Mesenchymal stem cell (in vitro differentiated cells and primary cell): Measurements from ENCODE around the gene MED12L.
"Not testable (repeated sequence)": the region's sequence is repeated elsewhere in the genome, so short reads cannot be mapped to it uniquely, and the experiment has no call there.

Experiments used
- DNase-seq: peaks from one replicate; pipeline ENCODE4 v3.0.0-alpha.2; 2013
- H2AFZ ChIP-seq: one replicate; pipeline ENCODE4 v1.6.1; 2013; ENCODE audit warnings: low read depth, mild to moderate bottlenecking, control low read depth, inconsistent platforms, low read length, moderate library complexity
- H2AK5ac ChIP-seq: 2 replicates; pipeline ENCODE4 v1.6.1; 2013; ENCODE audit warnings: low read length, moderate library complexity, mild to moderate bottlenecking, inconsistent platforms; ENCODE audit not compliant: severe bottlenecking
- H2BK120ac ChIP-seq: one replicate; pipeline ENCODE4 v1.6.1; 2013; ENCODE audit warnings: low read depth, mild to moderate bottlenecking, inconsistent platforms, low read length, moderate library complexity
- H2BK12ac ChIP-seq, 2 experiments: one replicate each; pipeline ENCODE4 v1.6.1; 2013; ENCODE audit warnings: inconsistent platforms in 2 of 2, low read length in 2 of 2, mild to moderate bottlenecking in 2 of 2, moderate library complexity in 2 of 2, control low read depth in 1 of 2
- H2BK15ac ChIP-seq: one replicate; pipeline ENCODE4 v1.6.1; 2013; ENCODE audit warnings: mild to moderate bottlenecking, low read depth, inconsistent platforms; ENCODE audit not compliant: poor library complexity, severe bottlenecking
- H2BK5ac ChIP-seq: 2 replicates; pipeline ENCODE4 v1.6.1; 2013; ENCODE audit warnings: low read depth, mild to moderate bottlenecking, low read length, control low read depth, inconsistent platforms; ENCODE audit not compliant: poor library complexity, severe bottlenecking
- H3K14ac ChIP-seq, 2 experiments: one replicate each; pipeline ENCODE4 v1.6.1; 2013; ENCODE audit warnings: inconsistent platforms in 2 of 2, low read length in 2 of 2, control low read depth in 1 of 2, mild to moderate bottlenecking in 1 of 2, moderate library complexity in 1 of 2
- H3K18ac ChIP-seq, 2 experiments: one replicate each; pipeline ENCODE4 v1.6.1; 2013; ENCODE audit warnings: inconsistent platforms in 2 of 2, low read length in 2 of 2, control low read depth in 1 of 2, low read depth in 1 of 2, mild to moderate bottlenecking in 1 of 2
- H3K23ac ChIP-seq, 2 experiments: one replicate each; pipeline ENCODE4 v1.6.1; 2013; ENCODE audit warnings: inconsistent platforms in 2 of 2, low read length in 2 of 2, mild to moderate bottlenecking in 2 of 2, moderate library complexity in 2 of 2, control low read depth in 1 of 2
- H3K27ac ChIP-seq: 2 replicates; pipeline ENCODE4 v1.5.1; 2013; ENCODE audit warnings: mild to moderate bottlenecking, moderate library complexity, low read length, control low read depth, inconsistent platforms; ENCODE audit not compliant: poor library complexity, severe bottlenecking
- H3K27me3 ChIP-seq, 2 experiments: 2 replicates each; pipeline versions ENCODE4 v1.6.1 to v1.7.0; 2013; ENCODE audit warnings: low read length in 2 of 2, mild to moderate bottlenecking in 2 of 2, moderate library complexity in 2 of 2, control low read depth in 1 of 2, inconsistent platforms in 1 of 2; ENCODE audit not compliant: control insufficient read depth in 1 of 2, insufficient read depth in 1 of 2
- H3K36me3 ChIP-seq, 2 experiments: 2 replicates each; pipeline versions ENCODE4 v1.6.1 to v1.7.0; 2013; ENCODE audit warnings: low read length in 2 of 2, control low read depth in 1 of 2, inconsistent platforms in 1 of 2, low read depth in 1 of 2, mild to moderate bottlenecking in 1 of 2; ENCODE audit not compliant: insufficient read depth in 2 of 2, control insufficient read depth in 1 of 2
- H3K4ac ChIP-seq, 2 experiments: one replicate each; pipeline ENCODE4 v1.6.1; 2013; ENCODE audit warnings: inconsistent platforms in 2 of 2, low read length in 2 of 2, mild to moderate bottlenecking in 2 of 2, moderate library complexity in 2 of 2, control low read depth in 1 of 2, low read depth in 1 of 2
- H3K4me1 ChIP-seq: 2 replicates; pipeline ENCODE4 v1.6.1; 2013; ENCODE audit warnings: low read depth, low read length, control low read depth; ENCODE audit not compliant: control insufficient read depth, insufficient read depth
- H3K4me2 ChIP-seq: 2 replicates; pipeline ENCODE4 v1.6.1; 2013; ENCODE audit warnings: low read length, mild to moderate bottlenecking, inconsistent platforms; ENCODE audit not compliant: poor library complexity, severe bottlenecking
- H3K4me3 ChIP-seq, 2 experiments: 2 replicates each; pipeline versions ENCODE4 v1.5.1 to v1.7.0; 2013; ENCODE audit warnings: low read length in 2 of 2, mild to moderate bottlenecking in 2 of 2, control low read depth in 1 of 2, low read depth in 1 of 2; ENCODE audit not compliant: insufficient read depth in 1 of 2
- H3K79me1 ChIP-seq: replicated peaks from 2 replicates; pipeline ENCODE4 v1.6.1; 2013; ENCODE audit warnings: mild to moderate bottlenecking, control low read depth, low read length, inconsistent platforms; ENCODE audit not compliant: poor library complexity, severe bottlenecking
- H3K9ac ChIP-seq: 2 replicates; pipeline ENCODE4 v1.7.0; 2013; ENCODE audit warnings: mild to moderate bottlenecking, low read length, moderate library complexity
- H3K9me3 ChIP-seq: 2 replicates; pipeline ENCODE4 v1.7.0; 2013; ENCODE audit warnings: mild to moderate bottlenecking, low read length; ENCODE audit not compliant: control insufficient read depth
- H4K8ac ChIP-seq: one replicate; pipeline ENCODE4 v1.6.1; 2013; ENCODE audit warnings: inconsistent platforms, mild to moderate bottlenecking, low read length, moderate library complexity
- H4K91ac ChIP-seq: one replicate; pipeline ENCODE4 v1.6.1; 2013; ENCODE audit warnings: mild to moderate bottlenecking, low read length, inconsistent platforms
- WGBS: methylation state at CpG from one replicate; pipeline ENCODE4 v1.1.7; 2013; ENCODE audit warnings: mixed read lengths; 5-methylcytosine and 5-hydroxymethylcytosine counted together

Gene MED12L

DNA sequence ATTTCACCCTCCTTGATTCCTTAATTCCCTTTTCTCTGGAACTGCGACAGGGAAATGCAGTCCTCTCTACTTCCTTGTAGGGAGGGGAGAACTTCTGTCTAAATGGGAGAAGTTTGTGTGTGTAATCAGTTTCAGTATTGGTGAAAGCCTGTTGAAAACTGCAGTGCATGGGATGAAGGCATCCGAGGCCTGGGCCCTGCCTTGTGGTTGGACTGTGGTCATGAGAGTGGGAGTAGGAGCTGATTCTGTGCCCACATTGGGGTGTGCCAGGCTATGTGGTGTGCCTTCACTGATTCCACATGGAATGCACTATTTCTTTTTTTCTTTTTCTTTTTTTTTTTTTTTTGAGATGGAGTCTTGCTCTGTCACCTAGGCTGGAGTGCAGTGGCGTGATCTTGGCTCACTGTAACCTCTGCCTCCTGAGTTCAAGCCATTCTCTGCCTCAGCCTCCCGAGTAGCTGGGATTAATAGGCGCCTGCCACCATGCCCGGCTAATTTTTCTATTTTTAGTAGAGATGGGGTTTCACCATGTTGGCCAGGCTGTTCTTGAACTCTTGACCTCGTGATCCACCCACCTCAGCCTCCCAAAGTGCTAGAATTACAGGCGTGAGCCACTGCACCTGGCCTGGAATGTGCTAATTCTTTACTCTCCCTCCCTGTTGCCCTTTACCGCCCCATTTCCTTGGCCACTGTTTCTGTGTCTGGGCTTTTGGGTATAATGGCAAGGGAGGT, 84.7 kb downstream of the MED12L start:
- not testable (repeated sequence) for H3K4me1 ChIP-seq, H3K23ac ChIP-seq, H2AFZ ChIP-seq, H3K4ac ChIP-seq, H3K4me3 ChIP-seq, H2BK5ac ChIP-seq, H3K27me3 ChIP-seq, H4K91ac ChIP-seq, H3K9ac ChIP-seq, H3K36me3 ChIP-seq, DNase-seq, H3K18ac ChIP-seq, H3K14ac ChIP-seq, H2BK120ac ChIP-seq, H3K79me1 ChIP-seq, H2AK5ac ChIP-seq, H3K27ac ChIP-seq, H3K4me2 ChIP-seq, H3K9me3 ChIP-seq
- H2BK15ac ChIP-seq: peak overlapping the region; percentile 16
- peak overlapping the region in 1 of 2 experiments; percentile 72 for H2BK12ac ChIP-seq
- WGBS: 95% methylated on average over 7 of the region's 9 CpGs
- H4K8ac ChIP-seq: peak overlapping the region; percentile 72

DNA sequence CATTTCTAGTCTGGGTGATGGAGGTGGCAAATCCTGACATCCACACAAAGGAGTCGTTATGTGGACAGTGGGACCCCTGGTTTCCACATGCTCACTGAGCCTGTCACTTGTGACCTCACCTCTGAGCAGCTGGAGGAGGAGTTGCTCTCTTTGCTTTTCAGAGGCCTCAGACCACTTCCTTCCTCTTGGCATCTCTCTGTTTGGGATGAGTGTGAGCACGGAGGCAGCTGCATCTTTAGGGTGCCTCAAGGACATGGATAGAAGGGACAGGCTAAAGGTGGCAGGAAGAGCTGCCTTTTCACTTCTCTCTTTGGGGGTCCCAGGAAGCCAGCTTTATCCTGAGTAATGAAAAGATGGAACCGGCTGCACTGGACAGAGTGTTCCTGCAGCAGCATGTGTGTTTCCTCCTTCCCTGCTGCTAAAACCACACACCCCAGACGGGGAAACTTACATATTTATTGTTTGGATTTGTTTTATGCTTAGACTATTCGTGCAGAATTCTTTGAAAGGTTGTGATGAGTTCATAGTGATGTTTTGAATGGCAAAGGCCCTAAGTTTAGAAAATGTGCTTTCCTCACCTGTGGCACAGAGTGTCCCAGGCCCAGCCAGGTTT, 85.8 kb downstream of the MED12L start:
- no peak overlapping the region for H4K91ac ChIP-seq
- H2BK12ac ChIP-seq: no peak overlapping the region
- no peaks in the 10 kb centered on the region for H3K9me3 ChIP-seq
- no peak overlapping the region for H2AK5ac ChIP-seq
- H3K4me3 ChIP-seq: no peak overlapping the region
- H3K9ac ChIP-seq: no peak overlapping the region
- H2AFZ ChIP-seq: no peak overlapping the region
- H3K27me3 ChIP-seq: no peaks in the 10 kb centered on the region
- no peak overlapping the region for H3K27ac ChIP-seq
- 36% methylated on average over 3 of the region's 5 CpGs for WGBS
- peak overlapping the region; percentile 1 for H4K8ac ChIP-seq
- H3K23ac ChIP-seq: no peak overlapping the region
- no peak overlapping the region for H3K4me2 ChIP-seq
- no peak overlapping the region for H2BK15ac ChIP-seq
- no peaks in the 10 kb centered on the region for H3K79me1 ChIP-seq
- H3K4me1 ChIP-seq: no peaks in the 10 kb centered on the region
- H3K18ac ChIP-seq: no peak overlapping the region
- H3K4ac ChIP-seq: no peak overlapping the region
- no peak for DNase-seq
- no peaks in the 10 kb centered on the region for H3K36me3 ChIP-seq
- no peak overlapping the region for H3K14ac ChIP-seq
- no peak overlapping the region for H2BK120ac ChIP-seq
- no peak overlapping the region for H2BK5ac ChIP-seq

DNA sequence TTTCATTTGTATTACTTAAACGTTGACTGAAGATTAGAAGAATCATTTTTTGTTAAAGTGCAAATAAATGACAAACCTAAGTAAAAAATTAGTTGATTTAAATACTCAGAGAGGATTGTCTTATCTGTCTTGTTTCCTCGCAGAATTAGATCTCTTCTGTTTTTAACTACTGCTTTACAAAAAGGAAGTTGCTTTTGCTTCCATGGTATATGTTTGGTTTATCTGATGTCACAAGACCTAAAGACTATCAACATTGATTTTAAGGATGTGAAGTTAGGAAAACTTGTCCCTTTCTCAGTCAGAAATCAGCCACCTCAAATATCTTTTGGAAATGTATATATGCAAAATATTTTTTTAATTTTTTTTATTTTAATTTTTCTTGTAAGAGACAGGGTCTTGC, 88.9 kb downstream of the MED12L start:
- no peak for DNase-seq
- H3K14ac ChIP-seq: no peak overlapping the region

DNA sequence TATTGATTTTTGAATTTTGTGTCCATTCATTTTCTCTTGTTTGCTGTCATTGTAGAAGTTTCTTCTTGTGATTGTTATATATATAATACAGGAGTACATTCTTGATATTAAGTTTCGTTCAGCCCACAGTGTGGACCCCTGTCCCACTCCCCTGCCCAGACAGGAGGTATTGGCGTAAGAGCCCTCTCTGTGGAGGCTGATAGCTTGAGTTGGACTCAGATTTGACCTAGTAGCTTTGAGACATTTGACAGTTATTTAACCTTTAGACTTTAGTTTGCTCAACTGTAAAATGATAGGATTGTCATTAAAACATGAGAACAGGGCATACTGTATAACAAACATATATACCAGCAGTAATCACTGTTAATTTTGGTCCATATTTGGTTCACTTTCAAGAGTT, 90.5 kb downstream of the MED12L start:
- Histone ChIP-seq H4K8ac (no peak overlapping the region), H2BK12ac (no peak overlapping the region), H3K4ac (no peak overlapping the region), H3K27ac (no peak overlapping the region), H2AK5ac (no peak overlapping the region), H3K27me3 (no peaks in the 10 kb centered on the region), H3K18ac (no peak overlapping the region), H3K36me3 (no peaks in the 10 kb centered on the region), H2BK120ac (no peak overlapping the region), H3K9me3 (no peaks in the 10 kb centered on the region), H3K9ac (no peak overlapping the region), H4K91ac (no peak overlapping the region), H3K14ac (no peak overlapping the region), H2AFZ (no peak overlapping the region), H3K23ac (no peak overlapping the region), H3K4me2 (no peak overlapping the region), H3K4me3 (no peak overlapping the region), H3K4me1 (no peaks in the 10 kb centered on the region), H2BK15ac (no peak overlapping the region), H2BK5ac (no peak overlapping the region), H3K79me1 (no peaks in the 10 kb centered on the region)
- no CpG with 5 or more reads among the region's 2 CpGs for WGBS
- DNase-seq: no peak

More for the DNA sequence above, 88.9 kb downstream of the MED12L start:
- no peak overlapping the region for H2AK5ac ChIP-seq
- H4K8ac ChIP-seq: no peak overlapping the region
- H2BK15ac ChIP-seq: no peak overlapping the region
- H4K91ac ChIP-seq: no peak overlapping the region
- no peak overlapping the region for H3K4me3 ChIP-seq
- no peak overlapping the region for H3K4me2 ChIP-seq
- no peaks in the 10 kb centered on the region for H3K27me3 ChIP-seq
- no peak overlapping the region for H2BK12ac ChIP-seq
- H3K79me1 ChIP-seq: no peaks in the 10 kb centered on the region
- no peak overlapping the region for H3K4ac ChIP-seq
- no peak overlapping the region for H3K23ac ChIP-seq
- no peak overlapping the region for H3K27ac ChIP-seq
- H3K36me3 ChIP-seq: no peaks in the 10 kb centered on the region
- no peaks in the 10 kb centered on the region for H3K9me3 ChIP-seq
- no peak overlapping the region for H2BK5ac ChIP-seq
- H2AFZ ChIP-seq: no peak overlapping the region
- no peak overlapping the region for H3K18ac ChIP-seq
- H3K4me1 ChIP-seq: no peaks in the 10 kb centered on the region
- WGBS: no CpG with 5 or more reads among the region's 2 CpGs
- H2BK120ac ChIP-seq: no peak overlapping the region
- H3K9ac ChIP-seq: no peak overlapping the region
